H1 (cell line): ENCODE measurements around the gene AZGP1. TPM values are rescaled to one million over a fixed set of nuclear protein-coding genes. Genes with fewer than 3 reads are reported as not detected.

Experiments used
- polyA plus RNA-seq, 7 experiments: library from polyadenylated mRNA; depleted of rRNA in 3 of 7; stranded (reverse) in 5 of 7; unstranded in 2 of 7; fragments of >200 nt in 5 of 7; fragments of 200-250 nt in 2 of 7; gene quantifications; 1 replicate in 5 of 7; 2 replicates in 1 of 7; 4 replicates in 1 of 7; pipeline versions ENCODE4 v1.2.1 to v1.2.3, GENCODE V29; 2011 to 2013; ENCODE audit warnings: missing spikeins in 2 of 7, mixed read lengths in 2 of 7
- small RNA-seq: library from polyadenylated mRNA; stranded (forward); fragments of <200 nt; extraction: miRNeasy Mini kit (QIAGEN cat#:217004); gene quantifications from one replicate; pipeline ENCODE3, GENCODE V24; 2013; ENCODE audit not compliant: insufficient read depth
- total RNA-seq: library from RNA; stranded (reverse); fragmentation: NEBNext Ultra II Directional; extraction: Animal tissue kit (Norgen Biotek cat#: 25700); gene quantifications from 2 replicates; pipeline ENCODE4 v1.2.1, GENCODE V29; 2021

Gene AZGP1
- total and polyA plus RNA-seq, 2 of the 8 experiments (the other 6 are each of a cell fraction or from before 2014, with no cell fraction given), result 0.52 to 0.68 TPM

Small RNAs within 50 kb of the gene (small RNA-seq; reads per million reads assigned to genes)
- gene RF00019 (not detected), gene RF00561 (not detected)

Other genes starting within 250 kb of the AZGP1 start
- gene CYP3A7, start 240.8 kb downstream of the AZGP1 start, total RNA-seq, result not detected in 2 replicates
- not detected in 2 replicates for gene CYP3A7, start 240.8 kb downstream of the AZGP1 start, polyA plus RNA-seq (2011; rRNA removed)
- gene CYP3A4, start 191.8 kb downstream of the AZGP1 start, total RNA-seq, result not detected in 2 replicates
- not detected in 2 replicates for gene CYP3A4, start 191.8 kb downstream of the AZGP1 start, polyA plus RNA-seq (2011; rRNA removed)
- gene CYP3A43, start 148.0 kb downstream of the AZGP1 start, total RNA-seq, result not detected in 2 replicates
- gene CYP3A43, start 148.0 kb downstream of the AZGP1 start, polyA plus RNA-seq (2011; rRNA removed), result 0.06 TPM in 1 of 2 replicates, not detected in the other
- not detected in 2 replicates for gene OR2AE1, start 99.0 kb downstream of the AZGP1 start, total RNA-seq
- gene OR2AE1, start 99.0 kb downstream of the AZGP1 start, polyA plus RNA-seq (2011; rRNA removed), result not detected in 2 replicates
- gene TRIM4, start 56.5 kb downstream of the AZGP1 start, total RNA-seq, result 6.6 and 7.3 TPM in 2 replicates
- 0.02 and 0.03 TPM in 2 replicates for gene TRIM4, start 56.5 kb downstream of the AZGP1 start, polyA plus RNA-seq (2011; rRNA removed)
- gene GJC3, start 46.4 kb downstream of the AZGP1 start, total RNA-seq, result 2.5 and 3.0 TPM in 2 replicates
- gene GJC3, start 46.4 kb downstream of the AZGP1 start, polyA plus RNA-seq (2011; rRNA removed), result 1.7 and 2.7 TPM in 2 replicates
- gene ZKSCAN1, start 39.6 kb upstream of the AZGP1 start, total RNA-seq, result 37.7 and 40.6 TPM in 2 replicates
- gene ZKSCAN1, start 39.6 kb upstream of the AZGP1 start, polyA plus RNA-seq (2011; rRNA removed), result 8.2 and 9.3 TPM in 2 replicates
- gene ZSCAN21, start 73.7 kb upstream of the AZGP1 start, total RNA-seq, result 25.4 and 26.1 TPM in 2 replicates
- gene ZSCAN21, start 73.7 kb upstream of the AZGP1 start, polyA plus RNA-seq (2011; rRNA removed), result 12.7 and 15.4 TPM in 2 replicates
- gene ZNF3, start 105.7 kb upstream of the AZGP1 start, total RNA-seq, result 49.1 and 50.7 TPM in 2 replicates
- gene ZNF3, start 105.7 kb upstream of the AZGP1 start, polyA plus RNA-seq (2011; rRNA removed), result 21.3 and 26.9 TPM in 2 replicates
- gene COPS6, start 112.9 kb upstream of the AZGP1 start, total RNA-seq, result 127 and 128 TPM in 2 replicates
- gene COPS6, start 112.9 kb upstream of the AZGP1 start, polyA plus RNA-seq (2011; rRNA removed), result 159 and 225 TPM in 2 replicates
- gene MCM7, start 125.4 kb upstream of the AZGP1 start, total RNA-seq, result 339 and 344 TPM in 2 replicates
- 313 and 394 TPM in 2 replicates for gene MCM7, start 125.4 kb upstream of the AZGP1 start, polyA plus RNA-seq (2011; rRNA removed)
- 15.2 and 15.8 TPM in 2 replicates for gene AP4M1, start 125.6 kb upstream of the AZGP1 start, total RNA-seq
- gene AP4M1, start 125.6 kb upstream of the AZGP1 start, polyA plus RNA-seq (2011; rRNA removed), result 15.9 and 16.6 TPM in 2 replicates
- gene TAF6, start 143.3 kb upstream of the AZGP1 start, total RNA-seq, result 101 and 109 TPM in 2 replicates
- 66.7 and 113 TPM in 2 replicates for gene TAF6, start 143.3 kb upstream of the AZGP1 start, polyA plus RNA-seq (2011; rRNA removed)
- 15.3 and 15.9 TPM in 2 replicates for gene CNPY4, start 143.6 kb upstream of the AZGP1 start, total RNA-seq
- gene CNPY4, start 143.6 kb upstream of the AZGP1 start, polyA plus RNA-seq (2011; rRNA removed), result 9.1 and 10.2 TPM in 2 replicates
- 1.7 TPM in 2 replicates for gene MBLAC1, start 150.9 kb upstream of the AZGP1 start, total RNA-seq
- gene MBLAC1, start 150.9 kb upstream of the AZGP1 start, polyA plus RNA-seq (2011; rRNA removed), result 1.00 and 1.2 TPM in 2 replicates
- gene LAMTOR4, start 172.9 kb upstream of the AZGP1 start, total RNA-seq, result 153 and 161 TPM in 2 replicates
- gene LAMTOR4, start 172.9 kb upstream of the AZGP1 start, polyA plus RNA-seq (2011; rRNA removed), result 622 and 735 TPM in 2 replicates
- gene TRAPPC14, start 182.7 kb upstream of the AZGP1 start, total RNA-seq, result 20.2 and 22.1 TPM in 2 replicates
- gene TRAPPC14, start 182.7 kb upstream of the AZGP1 start, polyA plus RNA-seq (2011; rRNA removed), result 11.9 and 19.6 TPM in 2 replicates
- 5.1 and 5.3 TPM in 2 replicates for gene GAL3ST4, start 192.6 kb upstream of the AZGP1 start, total RNA-seq
- 13.8 and 15.8 TPM in 2 replicates for gene GAL3ST4, start 192.6 kb upstream of the AZGP1 start, polyA plus RNA-seq (2011; rRNA removed)
- 44.8 and 46.8 TPM in 2 replicates for gene GPC2, start 201.3 kb upstream of the AZGP1 start, total RNA-seq
- gene GPC2, start 201.3 kb upstream of the AZGP1 start, polyA plus RNA-seq (2011; rRNA removed), result 25.3 and 47.8 TPM in 2 replicates
- gene STAG3, start 201.9 kb upstream of the AZGP1 start, total RNA-seq, result 3.3 and 3.8 TPM in 2 replicates
- gene STAG3, start 201.9 kb upstream of the AZGP1 start, polyA plus RNA-seq (2011; rRNA removed), result 1.3 and 1.9 TPM in 2 replicates
- not detected in 2 replicates for gene PVRIG, start 243.9 kb upstream of the AZGP1 start, total RNA-seq
- gene PVRIG, start 243.9 kb upstream of the AZGP1 start, polyA plus RNA-seq (2011; rRNA removed), result 0.15 TPM in 1 of 2 replicates, not detected in the other